Ovary (tissue), 3 donors: ENCODE results near the gene MARK2.

Experiments used
- CTCF ChIP-seq, 3 donors: fragments of 450-650 bp in 2 of 3; fragments of 200-600 bp in 1 of 3; IDR thresholded peaks; one replicate each; pipeline versions ENCODE4 v1.5.1 to v1.8.0; 2016 to 2022; ENCODE audit warnings: antibody characterized with exemption in 3 of 3, mild to moderate bottlenecking in 1 of 3
- EP300 ChIP-seq: sonication (generic); formaldehyde crosslinking; IDR thresholded peaks from one replicate; pipeline ENCODE4 v1.6.1; 2017; ENCODE audit warnings: antibody characterized with exemption
- POLR2A ChIP-seq: fragments of 450-650 bp; IDR thresholded peaks from one replicate; pipeline ENCODE4 v1.6.1; 2017; ENCODE audit warnings: antibody characterized with exemption, mild to moderate bottlenecking, moderate library complexity
- donor health status: DM: no; HTN: no; CAD: no.

GRCh38 chr11:63952570-63952969, 113.7 kb downstream of the MARK2 start:
- TF ChIP-seq POLR2A (no peak), CTCF (IDR thresholded peaks at IDR 0.05) (no peak), EP300 (no peak)
